GM23338 (cell line): Measurements from ENCODE around the gene ATXN7L2. TPM values are rescaled to one million over a fixed set of nuclear protein-coding genes. Genes with fewer than 3 reads are reported as not detected.
"Not testable (repeated sequence)": the region's sequence is repeated elsewhere in the genome, so short reads cannot be mapped to it uniquely, and the experiment has no call there.

ENCODE experiments used
- ATAC-seq: fragments of 200-7000 bp; cut with Tn5 transposase; 3 replicates; pipeline ENCODE4 v1.9.1; 2020
- DNase-seq: peaks from one replicate; pipeline ENCODE4 v3.0.0-alpha.2; 2015; ENCODE audit warnings: low spot score
- H2AFZ ChIP-seq: fragments of 200-600 bp; sonication (generic); 2 replicates; pipeline ENCODE4 v1.8.0; 2016; ENCODE audit warnings: antibody characterized with exemption, mild to moderate bottlenecking, moderate library complexity
- H3F3A ChIP-seq: fragments of 200-600 bp; sonication (generic); replicated peaks from 2 replicates; pipeline ENCODE4 v1.8.0; 2017; ENCODE audit warnings: antibody characterized with exemption, mixed run types, low read depth
- H3K27ac ChIP-seq: fragments of 200-600 bp; sonication (generic); 2 replicates; pipeline ENCODE4 v1.6.1; 2016; ENCODE audit warnings: low read depth
- H3K27me3 ChIP-seq: fragments of 200-600 bp; sonication (generic); 2 replicates; pipeline ENCODE4 v1.8.0; 2016; ENCODE audit warnings: mild to moderate bottlenecking, mixed run types, moderate library complexity; ENCODE audit not compliant: insufficient read depth
- H3K36me3 ChIP-seq: fragments of 200-600 bp; sonication (generic); 2 replicates; pipeline ENCODE4 v1.8.0; 2016; ENCODE audit warnings: mild to moderate bottlenecking; ENCODE audit not compliant: insufficient read depth
- H3K4me1 ChIP-seq: fragments of 200-600 bp; sonication (generic); 2 replicates; pipeline ENCODE4 v1.8.0; 2016; ENCODE audit warnings: mild to moderate bottlenecking, moderate library complexity; ENCODE audit not compliant: insufficient read depth
- H3K4me2 ChIP-seq: fragments of 200-600 bp; sonication (generic); 2 replicates; pipeline ENCODE4 v1.7.1; 2017; ENCODE audit warnings: mixed run types
- H3K4me3 ChIP-seq: fragments of 200-600 bp; sonication (generic); 2 replicates; pipeline ENCODE4 v1.6.1; 2016; ENCODE audit warnings: mixed run types
- H3K79me2 ChIP-seq: fragments of 200-600 bp; sonication (generic); replicated peaks from 2 replicates; pipeline ENCODE4 v1.8.0; 2017; ENCODE audit warnings: mild to moderate bottlenecking; ENCODE audit not compliant: insufficient read depth
- H3K9me2 ChIP-seq: fragments of 200-600 bp; sonication (generic); 2 replicates; pipeline ENCODE4 v1.8.0; 2017; ENCODE audit not compliant: insufficient read depth
- H4K20me1 ChIP-seq: fragments of 200-600 bp; sonication (generic); replicated peaks from 2 replicates; pipeline ENCODE4 v1.8.0; 2017; ENCODE audit warnings: mild to moderate bottlenecking; ENCODE audit not compliant: insufficient read depth
- H3K27ac Mint-ChIP-seq: 2 replicates; pipeline ENCODE4 v1.8.0; 2020; ENCODE audit warnings: inconsistent platforms, mild to moderate bottlenecking, moderate library complexity, mixed read lengths
- H3K27me3 Mint-ChIP-seq: 3 replicates; pipeline ENCODE4 v1.8.0; 2022; ENCODE audit warnings: low read depth, mild to moderate bottlenecking, moderate library complexity, mixed read lengths, inconsistent platforms; ENCODE audit not compliant: insufficient read depth, poor library complexity
- H3K36me3 Mint-ChIP-seq: 3 replicates; pipeline ENCODE4 v1.8.0; 2021; ENCODE audit warnings: low read depth, mild to moderate bottlenecking, inconsistent platforms, moderate library complexity, mixed read lengths
- H3K4me1 Mint-ChIP-seq: 3 replicates; pipeline ENCODE4 v1.8.0; 2020; ENCODE audit warnings: mild to moderate bottlenecking, inconsistent platforms, mixed read lengths
- H3K4me3 Mint-ChIP-seq: 3 replicates; pipeline ENCODE4 v1.8.0; 2021; ENCODE audit warnings: moderate library complexity, mild to moderate bottlenecking, inconsistent platforms, mixed read lengths
- H3K9me3 Mint-ChIP-seq: 3 replicates; pipeline ENCODE4 v1.8.0; 2020; ENCODE audit warnings: moderate library complexity, mild to moderate bottlenecking, inconsistent platforms, mixed read lengths
- CREB1 ChIP-seq: fragments of 250-450 bp; sonication (Bioruptor Pico); IDR thresholded peaks from 2 replicates; pipeline ENCODE4 v1.5.0; 2020; ENCODE audit warnings: low read depth, mild to moderate bottlenecking, moderate library complexity
- EZH2 ChIP-seq: fragments of 200-600 bp; sonication (generic); IDR thresholded peaks from one replicate; pipeline ENCODE4 v1.8.0; 2017; ENCODE audit warnings: antibody characterized with exemption, mild to moderate bottlenecking, low read depth; ENCODE audit not compliant: unreplicated experiment
- ZNF114 ChIP-seq: fragments of 250-450 bp; sonication (Bioruptor Pico); IDR thresholded peaks from 2 replicates; pipeline ENCODE4 v1.5.0; 2020; ENCODE audit warnings: mild to moderate bottlenecking, moderate library complexity
- ZNF331 ChIP-seq: fragments of 250-450 bp; sonication (Bioruptor Pico); IDR thresholded peaks from 2 replicates; pipeline ENCODE4 v1.5.0; 2020; ENCODE audit warnings: low read depth, mild to moderate bottlenecking, moderate library complexity
- polyA plus RNA-seq: library from polyadenylated mRNA; unstranded; fragments of >200 nt; fragmentation: Nextera tagmentation; extraction: Ambion mirVana; gene quantifications from 2 replicates; pipeline ENCODE4 v1.2.1, GENCODE V29; 2016
- total RNA-seq: library from RNA; depleted of rRNA; stranded (reverse); fragments of >200 nt; shearing (Covaris generic); gene quantifications from 2 replicates; pipeline ENCODE4 v1.2.3, GENCODE V29; 2014

The ATXN7L2 gene
- total and polyA plus RNA-seq, 2 experiments from 2014 or later: 8.0 to 9.9 TPM

DNA sequence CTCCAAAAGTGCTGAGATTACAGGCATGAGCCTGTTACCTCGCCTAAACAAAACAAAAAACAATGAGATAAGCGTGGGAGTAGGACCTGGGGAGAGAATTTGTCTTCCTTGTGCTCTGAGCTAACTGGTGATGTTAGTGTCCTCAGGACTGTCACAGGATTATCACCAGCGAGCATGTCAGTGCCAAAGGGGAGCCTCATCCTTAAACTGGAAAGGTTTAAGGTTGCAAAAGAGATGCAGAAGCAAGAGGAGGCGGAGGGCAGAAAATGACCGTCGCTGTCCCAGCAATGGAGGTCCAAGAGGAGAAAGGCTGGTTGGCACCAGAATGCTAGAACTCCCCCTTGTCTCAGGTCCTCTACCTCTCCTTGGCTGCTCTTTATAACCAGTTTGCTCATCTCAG is 13.5 kb upstream of the ATXN7L2 start:
- no peaks in the 10 kb centered on the region; the same call in 2 of the 3 replicates for H3K9me3 Mint-ChIP-seq
- H3K36me3 Mint-ChIP-seq: no peaks in the 10 kb centered on the region; the same call in 2 of the 3 replicates
- peaks cover 28% of the 10 kb centered on the region for H3K4me1 ChIP-seq
- no peak overlapping the region for H3K4me2 ChIP-seq
- peaks cover 19% of the 10 kb centered on the region for H3K4me1 Mint-ChIP-seq
- no peak overlapping the region for H3K4me3 Mint-ChIP-seq
- TF ChIP-seq EZH2 (no peak), CREB1 (CRISPR knock-in tag) (no peak), ZNF114 (CRISPR knock-in tag) (no peak)
- H3K4me3 ChIP-seq: no peak overlapping the region
- no peak overlapping the region for H3K27ac Mint-ChIP-seq
- H3K79me2 ChIP-seq: no peaks in the 10 kb centered on the region
- no peak for ATAC-seq
- no peaks in the 10 kb centered on the region for H3K36me3 ChIP-seq
- H3F3A ChIP-seq: 0 out of 2 replicates have a peak, but pooled peaks cover 5% of the 10 kb centered on the region
- peaks cover 44% of the 10 kb centered on the region for H3K27me3 ChIP-seq
- no peak overlapping the region for H3K27ac ChIP-seq
- no peaks in the 10 kb centered on the region for H3K9me2 ChIP-seq
- no peak for DNase-seq
- H2AFZ ChIP-seq: no peak overlapping the region
- peaks cover 31% of the 10 kb centered on the region for H3K27me3 Mint-ChIP-seq
- no peaks in the 10 kb centered on the region; the same call in 1 of the 2 replicates for H4K20me1 ChIP-seq

DNA sequence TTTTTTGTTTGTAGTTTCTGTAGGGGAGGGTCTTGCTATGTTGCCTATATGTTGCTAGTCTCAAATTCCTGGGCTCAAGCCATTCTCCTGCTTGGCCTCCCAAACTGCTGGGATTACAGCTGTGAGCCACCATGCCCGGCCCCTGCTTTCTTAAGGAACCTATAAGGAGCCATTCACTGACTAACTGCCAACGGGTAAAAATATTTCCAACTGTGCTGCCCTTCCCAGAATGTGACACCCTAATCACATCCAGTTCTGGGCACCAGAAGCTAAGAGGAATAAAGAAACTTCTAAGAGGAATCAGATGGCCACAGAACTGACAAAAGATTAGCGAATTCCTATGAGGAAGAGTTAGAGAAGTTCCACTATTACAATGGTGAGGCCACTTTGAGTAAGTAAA is 10.9 kb upstream of the ATXN7L2 start:
- no peak for TF ChIP-seq ZNF331
- H3K27me3 Mint-ChIP-seq: peaks cover 15% of the 10 kb centered on the region
- peaks cover 20% of the 10 kb centered on the region for H3K27me3 ChIP-seq

DNA sequence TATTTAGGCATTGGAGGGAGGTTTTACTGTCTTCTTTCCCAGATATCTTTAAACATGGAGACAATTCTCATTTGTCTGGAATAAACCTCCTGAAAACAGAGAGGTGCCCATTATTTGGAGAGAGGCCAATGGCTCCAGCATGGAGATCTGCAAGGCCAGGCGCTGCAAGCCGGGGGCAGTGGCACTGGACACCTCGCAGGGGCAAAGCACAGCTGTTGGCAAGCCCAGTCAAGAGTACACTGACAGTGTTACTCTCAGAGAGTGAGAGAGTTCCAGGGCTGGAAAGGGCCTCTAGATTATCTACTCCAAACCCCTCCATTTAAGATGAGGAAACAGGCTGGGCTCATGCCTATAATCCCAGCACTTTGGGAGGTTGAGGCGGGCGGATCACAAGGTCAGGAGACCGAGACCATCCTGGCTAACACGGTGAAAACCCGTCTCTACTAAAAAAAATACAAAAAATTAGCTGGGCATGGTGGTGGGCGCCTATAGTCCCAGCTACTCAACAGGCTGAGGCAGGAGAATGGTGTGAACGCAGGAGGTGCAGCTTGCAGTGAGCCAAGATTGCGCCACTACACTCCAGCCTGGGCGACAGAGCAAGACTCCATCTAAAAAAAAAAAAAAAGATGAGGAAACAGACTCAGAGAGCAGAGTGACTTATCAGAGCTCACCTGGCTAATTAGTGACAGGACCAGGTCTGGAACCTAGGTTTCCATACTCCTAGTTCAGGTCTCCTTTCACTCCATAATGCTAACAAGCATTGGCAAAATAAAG is 10.2 kb upstream of the ATXN7L2 start:
- H3K27ac Mint-ChIP-seq, H3K4me3 Mint-ChIP-seq: not testable (repeated sequence)

More for the DNA sequence above, 10.9 kb upstream of the ATXN7L2 start:
- Histone ChIP-seq H3K4me3 (no peak overlapping the region), H3K4me1 (peaks cover 17% of the 10 kb centered on the region), H3F3A (0 out of 2 replicates have a peak, but pooled peaks cover 5% of the 10 kb centered on the region), H3K27ac (no peak overlapping the region), H3K9me2 (no peaks in the 10 kb centered on the region), H3K4me2 (no peak overlapping the region), H3K36me3 (no peaks in the 10 kb centered on the region), H2AFZ (no peak overlapping the region), H3K79me2 (no peaks in the 10 kb centered on the region), H4K20me1 (no peaks in the 10 kb centered on the region; the same call in 1 of the 2 replicates)
- Mint-ChIP-seq H3K36me3 (no peaks in the 10 kb centered on the region), H3K4me3 (no peak overlapping the region), H3K9me3 (no peaks in the 10 kb centered on the region; the same call in 2 of the 3 replicates), H3K27ac (no peak overlapping the region), H3K4me1 (peaks cover 15% of the 10 kb centered on the region)
- ATAC-seq: no peak
- DNase-seq: no peak

More for the DNA sequence above, 10.2 kb upstream of the ATXN7L2 start:
- H3K27ac ChIP-seq, H3K9me2 ChIP-seq, DNase-seq, H2AFZ ChIP-seq, H3K36me3 ChIP-seq, ATAC-seq, H4K20me1 ChIP-seq, H3K4me3 ChIP-seq, H3K9me3 Mint-ChIP-seq, H3F3A ChIP-seq, H3K79me2 ChIP-seq, H3K4me2 ChIP-seq, H3K4me1 Mint-ChIP-seq, H3K36me3 Mint-ChIP-seq, H3K27me3 Mint-ChIP-seq: not testable (repeated sequence)
- peaks cover 10% of the 10 kb centered on the region for H3K4me1 ChIP-seq
- peaks cover 13% of the 10 kb centered on the region for H3K27me3 ChIP-seq
